HepG2 (cell line): ENCODE measurements around the gene FAM169A. TPM values are rescaled to one million over a fixed set of nuclear protein-coding genes. Genes with fewer than 3 reads are reported as not detected.
A peak's percentile ranks its signal among the peaks of the same experiment; 100 is the strongest.

Experiments used
- ATRX ChIP-seq: sonication (generic); formaldehyde crosslinking; IDR thresholded peaks from 2 replicates; pipeline ENCODE4 v1.4.0; 2020; ENCODE audit warnings: missing genetic modification reagents, borderline replicate concordance
- CEBPG ChIP-seq: IDR thresholded peaks from 2 replicates; pipeline ENCODE4 v1.6.1; 2016
- DNMT3B ChIP-seq: conservative IDR thresholded peaks from 2 replicates; pipeline ENCODE4 v1.6.1; 2016; ENCODE audit warnings: missing biosample characterization, control low read depth
- FLYWCH1 ChIP-seq: sonication (generic); formaldehyde crosslinking; IDR thresholded peaks from 2 replicates; pipeline ENCODE4 v1.8.1; 2023; ENCODE audit warnings: mild to moderate bottlenecking, missing genetic modification reagents
- HMG20A ChIP-seq: IDR thresholded peaks from 2 replicates; pipeline ENCODE4 v1.6.1; 2016; ENCODE audit warnings: borderline replicate concordance
- HMG20B ChIP-seq: conservative IDR thresholded peaks from 2 replicates; pipeline ENCODE4 v1.6.1; 2016; ENCODE audit warnings: missing genetic modification reagents, missing compliant biosample characterization
- KLF13 ChIP-seq: sonication (generic); formaldehyde crosslinking; IDR thresholded peaks from 2 replicates; pipeline ENCODE4 v1.4.0; 2020; ENCODE audit warnings: mild to moderate bottlenecking, missing genetic modification reagents
- NR2F2 ChIP-seq: IDR thresholded peaks from 2 replicates; pipeline ENCODE4 v1.6.1; 2012; ENCODE audit warnings: low read depth, inconsistent platforms, borderline replicate concordance
- ZFP1 ChIP-seq: IDR thresholded peaks from 2 replicates; pipeline ENCODE4 v1.6.1; 2016
- ZNF180 ChIP-seq: sonication (generic); formaldehyde crosslinking; IDR thresholded peaks from 2 replicates; pipeline ENCODE4 v1.4.0; 2020; ENCODE audit warnings: low read depth, missing genetic modification reagents, borderline replicate concordance
- ZNF619 ChIP-seq: sonication (generic); formaldehyde crosslinking; IDR thresholded peaks from 2 replicates; pipeline ENCODE4 v1.4.0; 2020; ENCODE audit warnings: mild to moderate bottlenecking, missing genetic modification reagents
- ZNF644 ChIP-seq: IDR thresholded peaks from 2 replicates; pipeline ENCODE4 v1.6.1; 2016; ENCODE audit warnings: low read depth
- polyA plus RNA-seq, 8 experiments: library from polyadenylated mRNA; depleted of rRNA in 3 of 8; stranded (reverse) in 7 of 8; unstranded in 1 of 8; fragments of >200 nt; fragmentation: Illumina TruSeq in 4 of 8; extraction: Trizol in 4 of 8; gene quantifications; 2 replicates each; pipeline versions ENCODE4 v1.2.1 to v1.2.3, GENCODE V29; 2011 to 2016; ENCODE audit warnings: low read depth in 4 of 8, missing spikeins in 1 of 8, mixed read lengths in 1 of 8; ENCODE audit not compliant: insufficient read depth in 1 of 8
- total RNA-seq, 5 experiments: library from RNA; depleted of rRNA; stranded (reverse); fragments of >200 nt; fragmentation: Illumina TruSeq; extraction: Trizol; gene quantifications; 2 replicates each; pipeline ENCODE4 v1.2.3, GENCODE V29; 2016; ENCODE audit warnings: low read depth in 1 of 5
- TF ChIP-seq, protein P1 (sequence below): sonication (generic); formaldehyde crosslinking; IDR thresholded peaks from 2 replicates; pipeline ENCODE4 v1.4.0; 2020; ENCODE audit warnings: missing genetic modification reagents, borderline replicate concordance
- TF ChIP-seq, protein P2 (sequence below): sonication (generic); formaldehyde crosslinking; IDR thresholded peaks from 2 replicates; pipeline ENCODE4 v1.4.0; 2020; ENCODE audit warnings: missing genetic modification reagents
- TF ChIP-seq, protein P3 (sequence below): sonication (generic); formaldehyde crosslinking; IDR thresholded peaks from 2 replicates; pipeline ENCODE4 v1.5.0; 2020; ENCODE audit warnings: mild to moderate bottlenecking, missing genetic modification reagents
- TF ChIP-seq, protein P4 (sequence below): IDR thresholded peaks from 2 replicates; pipeline ENCODE4 v1.6.1; 2016; ENCODE audit warnings: low read depth, missing genetic modification reagents, missing compliant biosample characterization
- TF ChIP-seq, protein P5 (sequence below): IDR thresholded peaks from 2 replicates; pipeline ENCODE4 v1.6.1; 2016; ENCODE audit warnings: low read depth

Gene FAM169A
- total and polyA plus RNA-seq, 2 of the 13 experiments (the other 11 are each of a cell fraction or from before 2014, with no cell fraction given): 21.1 to 110 TPM

DNA sequence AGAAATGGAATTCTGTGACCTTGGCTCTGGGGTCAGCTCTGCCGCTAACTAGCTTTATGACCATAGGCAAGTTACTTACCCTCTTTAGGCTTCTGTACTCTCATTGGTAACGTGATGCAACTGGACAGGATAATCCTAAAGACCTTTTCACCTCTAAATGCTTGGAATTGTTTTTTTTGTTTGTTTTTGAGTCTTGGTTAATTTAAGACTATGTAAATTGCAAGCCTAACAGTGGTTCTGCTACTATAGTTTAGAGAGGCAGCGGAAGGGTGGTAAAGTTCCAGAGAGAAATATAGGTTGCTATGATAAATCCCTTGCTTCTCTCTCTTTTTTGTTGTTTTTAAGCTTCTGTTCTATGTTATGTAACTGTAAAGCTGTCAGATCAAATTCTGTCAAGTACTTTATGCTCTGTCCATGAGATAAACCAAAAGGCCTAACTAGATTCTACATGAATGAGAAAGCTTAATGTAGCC is 17.6 kb downstream of the FAM169A start (continued):
- TF ChIP-seq, protein P1, sequence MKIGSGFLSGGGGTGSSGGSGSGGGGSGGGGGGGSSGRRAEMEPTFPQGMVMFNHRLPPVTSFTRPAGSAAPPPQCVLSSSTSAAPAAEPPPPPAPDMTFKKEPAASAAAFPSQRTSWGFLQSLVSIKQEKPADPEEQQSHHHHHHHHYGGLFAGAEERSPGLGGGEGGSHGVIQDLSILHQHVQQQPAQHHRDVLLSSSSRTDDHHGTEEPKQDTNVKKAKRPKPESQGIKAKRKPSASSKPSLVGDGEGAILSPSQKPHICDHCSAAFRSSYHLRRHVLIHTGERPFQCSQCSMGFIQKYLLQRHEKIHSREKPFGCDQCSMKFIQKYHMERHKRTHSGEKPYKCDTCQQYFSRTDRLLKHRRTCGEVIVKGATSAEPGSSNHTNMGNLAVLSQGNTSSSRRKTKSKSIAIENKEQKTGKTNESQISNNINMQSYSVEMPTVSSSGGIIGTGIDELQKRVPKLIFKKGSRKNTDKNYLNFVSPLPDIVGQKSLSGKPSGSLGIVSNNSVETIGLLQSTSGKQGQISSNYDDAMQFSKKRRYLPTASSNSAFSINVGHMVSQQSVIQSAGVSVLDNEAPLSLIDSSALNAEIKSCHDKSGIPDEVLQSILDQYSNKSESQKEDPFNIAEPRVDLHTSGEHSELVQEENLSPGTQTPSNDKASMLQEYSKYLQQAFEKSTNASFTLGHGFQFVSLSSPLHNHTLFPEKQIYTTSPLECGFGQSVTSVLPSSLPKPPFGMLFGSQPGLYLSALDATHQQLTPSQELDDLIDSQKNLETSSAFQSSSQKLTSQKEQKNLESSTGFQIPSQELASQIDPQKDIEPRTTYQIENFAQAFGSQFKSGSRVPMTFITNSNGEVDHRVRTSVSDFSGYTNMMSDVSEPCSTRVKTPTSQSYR (CRISPR knock-in tag): no peak
- TF ChIP-seq, protein P2, sequence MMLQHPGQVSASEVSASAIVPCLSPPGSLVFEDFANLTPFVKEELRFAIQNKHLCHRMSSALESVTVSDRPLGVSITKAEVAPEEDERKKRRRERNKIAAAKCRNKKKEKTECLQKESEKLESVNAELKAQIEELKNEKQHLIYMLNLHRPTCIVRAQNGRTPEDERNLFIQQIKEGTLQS (CRISPR knock-in tag): no peak
- TF ChIP-seq ZNF180 (CRISPR knock-in tag) (no peak), DNMT3B (CRISPR knock-in tag) (no peak), ZFP1 (no peak), ZNF644 (CRISPR knock-in tag) (0 out of 2 replicates have a peak, but pooled peaks have one; percentile 16), ZNF619 (CRISPR knock-in tag) (no peak), HMG20A (CRISPR knock-in tag) (peak; percentile 50; the same call in 1 of the 2 replicates), ATRX (CRISPR knock-in tag) (no peak), HMG20B (CRISPR knock-in tag) (0 out of 2 replicates have a peak, but pooled peaks have one; percentile 35), FLYWCH1 (CRISPR knock-in tag) (no peak), NR2F2 (peak; percentile 76; the same call in 1 of the 2 replicates), CEBPG (CRISPR knock-in tag) (peak; percentile 76), KLF13 (CRISPR knock-in tag) (no peak)
- TF ChIP-seq, protein P3, sequence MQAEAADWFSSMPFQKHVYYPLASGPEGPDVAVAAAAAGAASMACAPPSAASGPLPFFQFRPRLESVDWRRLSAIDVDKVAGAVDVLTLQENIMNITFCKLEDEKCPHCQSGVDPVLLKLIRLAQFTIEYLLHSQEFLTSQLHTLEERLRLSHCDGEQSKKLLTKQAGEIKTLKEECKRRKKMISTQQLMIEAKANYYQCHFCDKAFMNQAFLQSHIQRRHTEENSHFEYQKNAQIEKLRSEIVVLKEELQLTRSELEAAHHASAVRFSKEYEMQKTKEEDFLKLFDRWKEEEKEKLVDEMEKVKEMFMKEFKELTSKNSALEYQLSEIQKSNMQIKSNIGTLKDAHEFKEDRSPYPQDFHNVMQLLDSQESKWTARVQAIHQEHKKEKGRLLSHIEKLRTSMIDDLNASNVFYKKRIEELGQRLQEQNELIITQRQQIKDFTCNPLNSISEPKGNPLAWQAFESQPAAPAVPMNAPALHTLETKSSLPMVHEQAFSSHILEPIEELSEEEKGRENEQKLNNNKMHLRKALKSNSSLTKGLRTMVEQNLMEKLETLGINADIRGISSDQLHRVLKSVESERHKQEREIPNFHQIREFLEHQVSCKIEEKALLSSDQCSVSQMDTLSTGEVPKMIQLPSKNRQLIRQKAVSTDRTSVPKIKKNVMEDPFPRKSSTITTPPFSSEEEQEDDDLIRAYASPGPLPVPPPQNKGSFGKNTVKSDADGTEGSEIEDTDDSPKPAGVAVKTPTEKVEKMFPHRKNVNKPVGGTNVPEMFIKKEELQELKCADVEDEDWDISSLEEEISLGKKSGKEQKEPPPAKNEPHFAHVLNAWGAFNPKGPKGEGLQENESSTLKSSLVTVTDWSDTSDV (CRISPR knock-in tag): no peak
- TF ChIP-seq, protein P4, sequence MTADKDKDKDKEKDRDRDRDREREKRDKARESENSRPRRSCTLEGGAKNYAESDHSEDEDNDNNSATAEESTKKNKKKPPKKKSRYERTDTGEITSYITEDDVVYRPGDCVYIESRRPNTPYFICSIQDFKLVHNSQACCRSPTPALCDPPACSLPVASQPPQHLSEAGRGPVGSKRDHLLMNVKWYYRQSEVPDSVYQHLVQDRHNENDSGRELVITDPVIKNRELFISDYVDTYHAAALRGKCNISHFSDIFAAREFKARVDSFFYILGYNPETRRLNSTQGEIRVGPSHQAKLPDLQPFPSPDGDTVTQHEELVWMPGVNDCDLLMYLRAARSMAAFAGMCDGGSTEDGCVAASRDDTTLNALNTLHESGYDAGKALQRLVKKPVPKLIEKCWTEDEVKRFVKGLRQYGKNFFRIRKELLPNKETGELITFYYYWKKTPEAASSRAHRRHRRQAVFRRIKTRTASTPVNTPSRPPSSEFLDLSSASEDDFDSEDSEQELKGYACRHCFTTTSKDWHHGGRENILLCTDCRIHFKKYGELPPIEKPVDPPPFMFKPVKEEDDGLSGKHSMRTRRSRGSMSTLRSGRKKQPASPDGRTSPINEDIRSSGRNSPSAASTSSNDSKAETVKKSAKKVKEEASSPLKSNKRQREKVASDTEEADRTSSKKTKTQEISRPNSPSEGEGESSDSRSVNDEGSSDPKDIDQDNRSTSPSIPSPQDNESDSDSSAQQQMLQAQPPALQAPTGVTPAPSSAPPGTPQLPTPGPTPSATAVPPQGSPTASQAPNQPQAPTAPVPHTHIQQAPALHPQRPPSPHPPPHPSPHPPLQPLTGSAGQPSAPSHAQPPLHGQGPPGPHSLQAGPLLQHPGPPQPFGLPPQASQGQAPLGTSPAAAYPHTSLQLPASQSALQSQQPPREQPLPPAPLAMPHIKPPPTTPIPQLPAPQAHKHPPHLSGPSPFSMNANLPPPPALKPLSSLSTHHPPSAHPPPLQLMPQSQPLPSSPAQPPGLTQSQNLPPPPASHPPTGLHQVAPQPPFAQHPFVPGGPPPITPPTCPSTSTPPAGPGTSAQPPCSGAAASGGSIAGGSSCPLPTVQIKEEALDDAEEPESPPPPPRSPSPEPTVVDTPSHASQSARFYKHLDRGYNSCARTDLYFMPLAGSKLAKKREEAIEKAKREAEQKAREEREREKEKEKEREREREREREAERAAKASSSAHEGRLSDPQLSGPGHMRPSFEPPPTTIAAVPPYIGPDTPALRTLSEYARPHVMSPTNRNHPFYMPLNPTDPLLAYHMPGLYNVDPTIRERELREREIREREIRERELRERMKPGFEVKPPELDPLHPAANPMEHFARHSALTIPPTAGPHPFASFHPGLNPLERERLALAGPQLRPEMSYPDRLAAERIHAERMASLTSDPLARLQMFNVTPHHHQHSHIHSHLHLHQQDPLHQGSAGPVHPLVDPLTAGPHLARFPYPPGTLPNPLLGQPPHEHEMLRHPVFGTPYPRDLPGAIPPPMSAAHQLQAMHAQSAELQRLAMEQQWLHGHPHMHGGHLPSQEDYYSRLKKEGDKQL (CRISPR knock-in tag): no peak
- TF ChIP-seq, protein P5, sequence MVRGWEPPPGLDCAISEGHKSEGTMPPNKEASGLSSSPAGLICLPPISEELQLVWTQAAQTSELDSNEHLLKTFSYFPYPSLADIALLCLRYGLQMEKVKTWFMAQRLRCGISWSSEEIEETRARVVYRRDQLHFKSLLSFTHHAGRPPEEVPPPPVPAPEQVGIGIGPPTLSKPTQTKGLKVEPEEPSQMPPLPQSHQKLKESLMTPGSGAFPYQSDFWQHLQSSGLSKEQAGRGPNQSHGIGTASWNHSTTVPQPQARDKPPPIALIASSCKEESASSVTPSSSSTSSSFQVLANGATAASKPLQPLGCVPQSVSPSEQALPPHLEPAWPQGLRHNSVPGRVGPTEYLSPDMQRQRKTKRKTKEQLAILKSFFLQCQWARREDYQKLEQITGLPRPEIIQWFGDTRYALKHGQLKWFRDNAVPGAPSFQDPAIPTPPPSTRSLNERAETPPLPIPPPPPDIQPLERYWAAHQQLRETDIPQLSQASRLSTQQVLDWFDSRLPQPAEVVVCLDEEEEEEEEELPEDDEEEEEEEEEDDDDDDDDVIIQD (CRISPR knock-in tag): peak; percentile 90; the same call in 1 of the 2 replicates
